Right forelimb (tissue), 1 donor: Measurements from ENCODE around the gene OR52I1.

ENCODE experiments used
- DNase-seq: peaks from one replicate; pipeline ENCODE4 v3.0.0-alpha.2; 2018

Gene OR52I1

DNA sequence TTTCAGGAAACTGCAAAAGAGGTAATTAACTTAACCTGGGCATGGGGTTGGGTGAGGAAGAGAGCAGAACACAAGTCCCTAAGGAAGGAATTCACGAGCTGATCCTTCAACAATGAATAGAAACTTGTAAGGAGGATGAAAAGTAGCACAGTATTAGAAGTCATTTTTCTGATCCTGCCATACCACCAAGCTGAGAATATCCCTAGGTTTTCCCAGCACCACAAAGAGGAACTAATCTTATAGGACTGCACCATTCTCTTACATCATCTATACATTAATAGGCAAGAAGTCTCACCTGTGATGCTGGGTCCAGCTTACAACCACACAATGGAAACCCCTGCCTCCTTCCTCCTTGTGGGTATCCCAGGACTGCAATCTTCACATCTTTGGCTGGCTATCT is at the start of gene OR52I1:
TSS of gene OR52I1 (plus strand) at position 301 of the 400 bp plus-strand sequence. CDS start at position 301, 0 bp downstream.
- no peak for DNase-seq

- DNase-seq = no peak
Measured at GRCh38 chr11:4544891-4545290, 48.9 kb upstream of the OR52I1 start, which contains the start of gene OR52M1. OR52M1 (plus strand) TSS chr11:4545191; CDS start chr11:4545191, 0 bp downstream.

DNA sequence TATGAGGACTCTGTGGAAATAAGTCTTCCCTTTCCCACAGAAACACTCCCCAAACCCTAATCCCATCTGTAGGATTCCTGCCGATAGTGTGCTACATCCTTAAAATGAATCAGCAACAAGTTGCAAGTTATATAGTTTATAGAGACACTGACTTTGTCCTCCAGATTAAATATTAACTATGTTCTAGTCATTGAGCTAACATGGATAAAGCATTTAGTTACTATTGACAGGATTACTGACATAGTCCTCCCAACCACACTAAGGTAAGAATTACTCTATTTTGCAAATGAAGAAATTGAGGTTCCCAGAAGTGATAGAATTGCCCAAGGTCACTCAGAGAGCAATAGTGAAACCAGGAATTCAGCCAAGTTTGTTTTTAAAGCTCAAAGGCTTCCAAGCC is 47.0 kb upstream of the OR52I1 start:
- DNase-seq = no peak

GRCh38 chr11:4547416-4547815 is 46.4 kb upstream of the OR52I1 start:
- DNase-seq = no peak

- DNase-seq = no peak
Measured at GRCh38 chr11:4551346-4551979, 42.4 kb upstream of the OR52I1 start.

DNA sequence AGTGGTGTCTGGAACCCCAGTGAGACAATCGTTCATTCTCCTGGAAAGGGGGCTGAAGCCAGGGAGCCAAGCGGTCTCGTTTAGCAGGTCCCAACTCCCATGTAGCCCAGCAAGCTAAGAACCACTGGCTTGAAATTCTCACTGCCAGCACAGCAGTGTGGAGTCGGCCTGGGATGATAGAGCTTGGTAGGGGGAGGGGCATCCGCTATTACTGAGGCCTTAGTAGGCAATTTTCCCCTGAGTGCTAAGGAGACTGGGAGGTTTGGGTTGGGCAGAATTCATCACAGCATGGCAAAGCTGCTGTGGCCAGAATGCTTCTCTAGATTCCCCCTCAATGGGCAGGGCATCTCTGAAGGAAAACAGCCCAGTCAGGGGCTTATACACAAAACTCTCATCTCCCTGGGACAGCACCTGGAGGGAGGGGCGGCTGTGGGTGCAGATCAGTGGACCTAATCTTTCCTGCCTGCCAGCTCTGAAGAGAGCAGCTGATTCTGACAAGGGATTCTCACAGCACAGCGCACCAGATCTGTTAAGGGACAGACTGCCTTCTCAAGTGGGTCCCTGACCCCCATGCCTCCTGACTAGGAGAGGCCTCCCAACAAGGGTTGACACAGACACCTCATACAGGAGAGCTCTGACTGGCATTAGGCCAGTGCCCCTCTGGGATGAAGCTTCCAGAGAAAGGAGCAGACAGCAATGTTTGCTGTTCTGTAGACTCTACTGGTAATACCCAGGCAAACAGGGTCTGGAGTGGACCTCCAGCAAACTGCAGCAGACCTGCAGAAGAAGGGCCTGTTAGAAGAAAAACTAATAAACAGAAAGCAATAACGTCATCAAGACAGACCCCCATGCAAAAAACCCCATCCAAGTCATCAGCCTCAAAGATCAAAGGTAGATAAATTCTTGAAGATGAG is 34.1 kb upstream of the OR52I1 start:
- DNase-seq = no peak

DNA sequence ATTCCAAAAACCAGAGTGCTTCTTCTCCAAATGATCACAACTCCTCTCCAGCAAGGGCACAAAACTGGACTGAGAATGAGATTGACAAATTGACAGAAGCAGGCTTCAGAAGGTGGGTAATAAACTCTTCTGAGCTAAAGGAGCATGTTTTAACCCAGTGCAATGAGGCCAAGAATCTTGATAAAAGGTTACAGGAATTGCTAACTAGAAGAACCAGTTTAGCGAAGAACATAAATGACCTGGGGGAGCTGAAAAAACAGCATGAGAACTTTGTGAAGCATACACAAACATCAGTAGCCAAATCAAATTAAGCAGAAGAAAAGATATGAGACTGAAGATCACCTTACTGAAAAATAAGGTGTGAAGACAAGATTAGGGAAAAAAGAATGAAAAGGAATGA is 33.4 kb upstream of the OR52I1 start:
- no peak for DNase-seq

DNA sequence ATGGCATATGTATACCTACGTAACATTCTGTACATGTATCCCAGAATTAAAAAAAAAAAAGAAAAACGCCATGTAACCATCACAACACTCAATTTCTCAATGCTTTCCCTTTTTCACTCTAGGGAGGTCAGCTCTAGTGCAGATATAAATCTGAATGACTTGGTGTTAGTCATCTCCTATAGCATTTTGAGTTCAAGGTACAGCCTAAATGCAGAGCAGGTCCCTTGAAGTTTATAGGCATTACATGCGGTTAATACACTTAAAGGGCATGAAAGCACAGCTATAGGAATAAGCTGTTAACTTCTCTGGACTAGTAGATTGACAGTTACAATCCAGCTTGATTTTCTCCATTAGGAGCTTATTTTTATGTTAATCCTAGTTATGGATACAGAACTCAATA is 28.5 kb upstream of the OR52I1 start:
- no peak for DNase-seq

DNA sequence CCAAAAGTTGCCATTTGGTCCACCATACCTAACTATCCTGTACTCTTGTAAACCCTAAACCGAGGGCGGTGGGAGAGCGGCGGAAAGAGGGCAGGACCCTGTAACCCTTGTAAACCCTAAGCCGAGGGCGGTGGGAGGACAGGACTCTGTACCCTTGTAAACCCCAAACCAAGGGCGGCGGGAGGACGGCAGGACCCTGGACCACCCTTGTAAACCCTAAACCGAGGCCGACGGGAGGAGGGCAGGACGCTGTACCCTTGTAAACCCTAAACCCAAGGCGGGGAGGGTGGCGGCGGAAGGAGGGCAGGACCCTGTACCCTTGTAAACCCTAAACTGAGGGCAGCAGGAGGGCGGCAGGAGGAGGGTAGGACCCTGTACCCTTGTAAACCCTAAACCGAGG is 24.8 kb upstream of the OR52I1 start:
- no peak for DNase-seq

DNA sequence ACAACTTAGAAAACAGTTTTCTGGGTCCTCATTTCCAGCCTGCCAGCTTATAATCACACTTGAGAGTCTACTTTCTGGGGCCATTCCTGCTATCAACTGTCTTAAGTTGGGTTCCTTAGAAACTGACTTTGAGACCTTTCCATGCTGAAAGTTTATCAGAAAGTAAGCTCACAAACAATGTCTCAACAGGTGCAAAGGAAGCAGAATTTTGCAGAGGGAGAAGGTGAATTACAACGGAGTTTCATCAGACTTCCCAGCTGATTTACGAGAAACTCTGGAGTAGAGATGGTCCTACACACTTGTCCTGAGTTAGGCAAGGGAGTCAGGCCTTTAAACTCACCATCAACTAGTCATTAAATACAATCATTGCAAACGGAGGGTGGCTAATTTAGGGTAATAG is 17.0 kb upstream of the OR52I1 start:
- DNase-seq = no peak

GRCh38 chr11:4577761-4578160 is 16.1 kb upstream of the OR52I1 start:
- no peak for DNase-seq

DNA sequence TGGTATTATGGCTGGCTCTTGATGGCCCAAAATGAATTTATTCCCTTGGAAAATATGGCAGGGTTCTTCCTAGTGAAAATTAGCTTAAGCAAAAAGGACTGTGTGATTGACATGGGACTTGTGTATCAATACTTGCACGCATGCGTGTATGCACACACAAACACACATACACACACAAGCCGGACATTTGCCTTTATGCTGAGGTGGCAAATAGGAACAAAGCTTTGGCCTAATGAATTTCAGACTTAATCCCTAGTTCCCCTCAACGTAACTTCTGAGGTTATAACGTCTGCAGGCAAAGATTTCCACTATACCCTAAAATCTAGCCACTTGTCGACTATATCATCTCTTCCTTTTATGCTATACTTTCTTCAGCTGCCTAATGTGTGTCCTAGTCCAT is 15.2 kb upstream of the OR52I1 start:
- DNase-seq = no peak

DNA sequence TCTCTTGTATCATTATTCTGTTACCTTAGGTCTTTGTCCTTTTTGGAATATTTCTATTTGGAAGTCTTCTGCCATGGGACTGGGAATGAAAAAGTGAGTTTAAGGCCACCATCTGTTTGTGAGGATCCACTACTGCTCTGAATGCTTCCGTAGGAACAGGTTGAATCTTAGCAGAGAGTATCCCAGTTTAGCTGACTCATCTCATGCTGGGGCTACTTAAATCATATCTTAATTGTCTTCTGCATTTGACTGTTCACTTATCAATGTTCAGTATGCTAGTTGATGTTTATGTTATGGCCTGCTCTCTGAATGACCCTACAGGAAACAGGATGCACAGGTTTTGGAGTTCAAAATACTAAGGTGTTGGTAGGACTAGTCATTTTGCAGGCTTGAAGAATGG is 13.7 kb upstream of the OR52I1 start:
- no peak for DNase-seq

- DNase-seq = no peak
Measured at GRCh38 chr11:4581443-4581842, 12.4 kb upstream of the OR52I1 start, which contains the start of gene OR52I2. OR52I2 (plus strand) TSS chr11:4581743.

GRCh38 chr11:4589017-4589416 is 4.8 kb upstream of the OR52I1 start:
- no peak for DNase-seq

- DNase-seq = no peak
Measured at GRCh38 chr11:4605057-4605456, 11.2 kb downstream of the OR52I1 start.

GRCh38 chr11:4606231-4607015 is 12.6 kb downstream of the OR52I1 start:
- no peak for DNase-seq

- no peak for DNase-seq
Measured at GRCh38 chr11:4607096-4607495, 13.3 kb downstream of the OR52I1 start.

DNA sequence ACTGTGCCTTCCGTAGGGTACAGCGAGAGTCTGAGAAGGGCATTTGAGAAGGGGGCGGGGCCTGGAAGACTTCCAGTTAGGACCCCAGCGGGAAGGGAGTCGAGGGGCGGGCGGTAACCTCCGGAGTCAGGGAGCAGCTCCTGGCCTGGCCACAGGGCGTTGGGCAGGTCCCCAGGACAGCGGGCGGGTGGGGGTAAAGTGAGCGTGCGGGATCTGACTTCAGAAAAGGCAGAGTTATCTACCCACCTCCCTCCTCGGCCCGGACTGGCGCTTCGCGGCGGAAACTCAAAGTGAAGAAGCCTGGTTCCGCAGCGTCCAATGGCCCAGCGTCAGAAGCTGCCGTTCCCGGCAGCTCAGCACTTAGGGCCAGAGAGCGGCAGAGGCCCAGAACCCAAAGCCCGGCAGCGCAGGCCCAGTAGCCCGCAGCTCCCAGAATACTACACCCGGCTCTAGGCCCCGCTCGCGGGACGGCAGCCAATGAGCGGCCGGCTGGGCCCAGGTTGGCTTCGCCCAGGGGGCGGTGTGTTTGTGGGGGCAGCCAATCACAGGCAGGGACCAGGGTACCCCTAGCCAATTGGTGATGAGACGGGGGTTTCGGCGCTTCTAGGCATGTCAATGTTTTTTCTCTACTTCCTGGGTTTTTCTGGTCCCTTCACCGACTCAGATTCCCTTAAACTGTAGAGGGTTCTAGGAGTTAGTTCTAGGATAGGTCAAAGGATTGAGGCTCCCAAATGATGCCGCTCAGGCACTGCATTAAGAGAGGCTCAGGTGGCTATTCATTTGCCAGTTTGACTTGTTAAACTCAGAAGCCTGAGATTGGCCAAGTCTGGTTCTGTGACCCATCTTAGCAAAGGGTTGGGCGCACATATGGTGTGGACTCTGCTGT is 14.2 kb downstream of the OR52I1 start, which contains the start of gene TRIM68:
TSS of gene TRIM68 (minus strand) at position 451 of the 886 bp plus-strand sequence. CDS start 2,727 bp downstream, outside the sequence.
- DNase-seq = peak; percentile 97

DNA sequence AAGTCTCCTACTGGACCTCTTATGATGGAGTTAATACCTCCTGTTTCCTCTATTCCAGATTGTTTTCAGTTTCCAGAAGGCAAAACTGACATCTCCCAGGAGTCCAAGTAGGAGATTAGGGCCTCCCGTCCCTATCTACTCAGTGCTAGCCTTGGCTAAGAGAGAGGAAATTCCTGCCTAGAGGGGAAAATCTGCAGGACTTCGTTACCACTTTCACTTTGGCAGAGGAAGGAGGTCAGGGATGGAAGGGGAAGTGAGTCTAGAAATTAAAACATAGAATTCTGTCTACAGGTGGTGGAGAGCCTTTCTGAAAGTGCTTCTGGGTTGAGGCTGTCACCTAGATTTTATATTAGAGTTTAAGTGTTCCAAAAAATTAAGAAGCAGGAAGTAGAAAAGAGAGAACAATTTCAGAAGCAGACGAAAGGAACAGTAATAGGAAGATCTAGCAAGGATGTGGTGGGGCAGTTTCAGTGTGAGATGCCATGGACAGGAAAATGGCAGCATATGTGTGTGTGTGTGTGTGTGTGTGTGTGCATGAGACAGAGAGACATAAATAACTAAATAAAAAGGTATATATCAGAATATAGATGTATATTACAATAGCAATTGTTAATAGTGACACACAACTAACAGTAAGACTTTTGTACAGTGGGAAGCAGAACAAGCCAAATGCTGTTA is 16.6 kb downstream of the OR52I1 start:
- DNase-seq = no peak

DNA sequence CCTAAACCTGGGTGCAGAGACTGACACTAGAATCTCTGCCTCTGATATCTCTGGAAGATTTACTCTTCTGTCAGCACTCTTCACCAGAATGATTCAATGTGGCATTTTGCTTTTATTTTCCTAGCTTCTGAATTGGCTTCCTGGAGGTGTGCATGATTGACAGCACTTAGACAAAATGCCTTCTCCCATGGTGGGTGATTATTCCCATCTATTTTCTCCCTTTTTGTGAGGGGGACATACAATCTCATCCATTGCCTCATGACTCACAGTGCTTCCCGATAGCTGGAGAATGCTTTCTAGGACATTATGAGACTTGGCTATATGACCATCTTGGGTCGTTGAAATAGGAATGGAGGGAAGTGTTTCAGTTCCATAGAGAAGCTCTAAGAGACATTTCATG is 18.1 kb downstream of the OR52I1 start:
- DNase-seq = no peak
